Measurements from ENCODE around the gene HTT.

HTT gene

GRCh38 chr4:3069661-3070199 lies 4.8 kb upstream of the HTT start:
- no peak overlapping the region for H3K4me3 ChIP-seq (replicated peaks in 1 of 2; ENCODE audit: low read depth in 2 of 2, low read length in 2 of 2)
- TF ChIP-seq CTCF (IDR thresholded peaks at IDR 0.05; ENCODE audit: low read depth, low read length): no peak
- DNase-seq (ENCODE audit: low read depth in 2 of 2): no peak

- no peak for TF ChIP-seq CTCF (IDR thresholded peaks at IDR 0.05; ENCODE audit: low read depth, low read length)
- no peak overlapping the region for H3K4me3 ChIP-seq (replicated peaks in 1 of 2; ENCODE audit: low read depth in 2 of 2, low read length in 2 of 2)
- peak in 1 of 2 donors; percentile 9 for DNase-seq (ENCODE audit: low read depth in 2 of 2)
Measured at GRCh38 chr4:3070709-3071500, 3.6 kb upstream of the HTT start.

GRCh38 chr4:3071811-3072210 lies 2.7 kb upstream of the HTT start:
- H3K4me3 ChIP-seq (replicated peaks in 1 of 2; ENCODE audit: low read depth in 2 of 2, low read length in 2 of 2): no peak overlapping the region
- no peak for TF ChIP-seq CTCF (IDR thresholded peaks at IDR 0.05; ENCODE audit: low read depth, low read length)
- peak in 1 of 2 donors; percentile 47 for DNase-seq (ENCODE audit: low read depth in 2 of 2)

- peak overlapping the region; percentile 68 to 69 for H3K4me3 ChIP-seq (replicated peaks in 1 of 2; ENCODE audit: low read depth in 2 of 2, low read length in 2 of 2)
- TF ChIP-seq CTCF (IDR thresholded peaks at IDR 0.05; ENCODE audit: low read depth, low read length): peak; percentile 25
- DNase-seq (ENCODE audit: low read depth in 2 of 2): no peak
Measured at GRCh38 chr4:3073158-3074077, 1.1 kb upstream of the HTT start.

GRCh38 chr4:3074846-3075651 lies 568 bp downstream of the HTT start:
- no peak for TF ChIP-seq CTCF (IDR thresholded peaks at IDR 0.05; ENCODE audit: low read depth, low read length)
- DNase-seq (ENCODE audit: low read depth in 2 of 2): peak; percentile 55 to 58
- peak overlapping the region; percentile 97 to 99 for H3K4me3 ChIP-seq (replicated peaks in 1 of 2; ENCODE audit: low read depth in 2 of 2, low read length in 2 of 2)

GRCh38 chr4:3075652-3075981 lies 1.1 kb downstream of the HTT start:
- no peak for TF ChIP-seq CTCF (IDR thresholded peaks at IDR 0.05; ENCODE audit: low read depth, low read length)
- no peak for DNase-seq (ENCODE audit: low read depth in 2 of 2)
- peak overlapping the region; percentile 97 to 99 for H3K4me3 ChIP-seq (replicated peaks in 1 of 2; ENCODE audit: low read depth in 2 of 2, low read length in 2 of 2)
